K562 (cell line): Measurements from ENCODE around the gene PACRG. TPM values are rescaled to one million over a fixed set of nuclear protein-coding genes. Genes with fewer than 3 reads are reported as not detected.

Experiments used
- ATAC-seq: fragments of 200-7000 bp; cut with Tn5 transposase; 3 replicates; pipeline ENCODE4 v1.9.1; 2020; ENCODE audit warnings: moderate library complexity
- BruUV-seq: library from RNA; stranded (reverse); fragments of 400-500 nt; replicated peaks from 2 replicates; lab custom pipeline; 2021; lab: Mats Ljungman, UMichigan
- CTCF ChIA-PET: fragments of 300-600 bp; formaldehyde crosslinking; extraction: SDS; loops from one replicate; lab custom pipeline; 2021; ENCODE audit warnings: low intra/inter-chr PET ratio; lab: Yijun Ruan, JAX
- POLR2A ChIA-PET: fragments of 300-600, 350-650 bp; sonication (Branson Sonifier 250); formaldehyde crosslinking; extraction: SDS; loops from one replicate; lab custom pipeline; 2021; ENCODE audit warnings: antibody characterized with exemption, inconsistent platforms; lab: Yijun Ruan, JAX
- DNase-seq, 4 experiments: peaks; one replicate each; pipeline versions ENCODE4 v3.0.0 to v3.0.0-alpha.2; 2011 to 2018; ENCODE audit warnings: low spot score in 3 of 4, mixed read lengths in 3 of 4; ENCODE audit errors: extremely low read depth in 1 of 4
- FAIRE-seq: peaks from 2 replicates; lab custom pipeline; 2011; peaks lifted over from hg19 to GRCh38; lab: Jason Lieb, UNC
- H2AFZ ChIP-seq: 2 replicates; pipeline ENCODE4 v1.6.0; 2011; ENCODE audit warnings: low read depth, low read length, control low read depth, inconsistent platforms
- H3K27ac ChIP-seq: fragments of 200-600 bp; 3 replicates; pipeline ENCODE4 v1.8.0; 2011; ENCODE audit warnings: low read depth, mild to moderate bottlenecking, control low read depth, inconsistent platforms, low read length, moderate library complexity, mixed read lengths; ENCODE audit errors: extremely low read depth
- H3K27me3 ChIP-seq, 2 experiments: fragments of 300-600 bp in 1 of 2; 2 replicates in 1 of 2; 3 replicates in 1 of 2; pipeline versions ENCODE4 v1.6.0 to v1.8.0; 2011; ENCODE audit warnings: inconsistent platforms in 2 of 2, low read length in 2 of 2, mild to moderate bottlenecking in 1 of 2, mixed read lengths in 1 of 2, moderate library complexity in 1 of 2; ENCODE audit not compliant: control insufficient read depth in 2 of 2, insufficient read depth in 2 of 2
- H3K36me3 ChIP-seq: fragments of 300-600 bp; 3 replicates; pipeline ENCODE4 v1.8.0; 2011; ENCODE audit warnings: mild to moderate bottlenecking, low read length, inconsistent platforms; ENCODE audit not compliant: control insufficient read depth, insufficient read depth
- H3K4me1 ChIP-seq, 2 experiments: fragments of 200-600 bp in 1 of 2; replicated peaks in 1 of 2; 2 replicates in 1 of 2; 3 replicates in 1 of 2; pipeline versions ENCODE4 v1.5.1 to v1.8.0; 2011; ENCODE audit warnings: inconsistent platforms in 2 of 2, low read length in 2 of 2, mild to moderate bottlenecking in 1 of 2, mixed read lengths in 1 of 2, moderate library complexity in 1 of 2; ENCODE audit not compliant: control insufficient read depth in 2 of 2, insufficient read depth in 2 of 2
- H3K4me2 ChIP-seq: 2 replicates; pipeline ENCODE4 v1.6.1; 2011; ENCODE audit warnings: low read length, control low read depth, inconsistent platforms, mixed read lengths; ENCODE audit not compliant: insufficient read depth
- H3K4me3 ChIP-seq: fragments of 200-600 bp; sonication (generic), shearing (Covaris generic); 2 replicates; pipeline ENCODE4 v1.5.1; 2016; ENCODE audit warnings: control low read depth, inconsistent platforms
- H3K79me2 ChIP-seq: fragments of 200-600 bp; 3 replicates; pipeline ENCODE4 v1.8.0; 2011; ENCODE audit warnings: low read length, inconsistent platforms; ENCODE audit not compliant: control insufficient read depth, insufficient read depth
- H3K9ac ChIP-seq, 2 experiments: 2 replicates each; pipeline versions ENCODE4 v1.6.0 to v1.6.1; 2011; ENCODE audit warnings: low read depth in 2 of 2, low read length in 2 of 2, control low read depth in 1 of 2, inconsistent platforms in 1 of 2, mild to moderate bottlenecking in 1 of 2, mixed read lengths in 1 of 2; ENCODE audit not compliant: insufficient read depth in 1 of 2
- H3K9me1 ChIP-seq: one replicate; pipeline ENCODE4 v1.6.0; 2011; ENCODE audit warnings: inconsistent platforms, mild to moderate bottlenecking, low read length, moderate library complexity; ENCODE audit not compliant: control insufficient read depth, insufficient read depth
- H3K9me3 ChIP-seq: replicated peaks from 2 replicates; pipeline ENCODE4 v1.5.1; 2011; ENCODE audit warnings: low read depth, low read length, inconsistent platforms; ENCODE audit not compliant: control insufficient read depth, insufficient read depth
- H4K20me1 ChIP-seq: replicated peaks from 2 replicates; pipeline ENCODE4 v1.6.1; 2011; ENCODE audit warnings: low read length, inconsistent platforms, mixed read lengths; ENCODE audit not compliant: control insufficient read depth, insufficient read depth
- CBX3 ChIP-seq, 2 experiments: IDR thresholded peaks; 1 replicate in 1 of 2; 2 replicates in 1 of 2; pipeline ENCODE4 v1.6.1; 2012; ENCODE audit warnings: inconsistent platforms in 2 of 2, low read length in 2 of 2, borderline replicate concordance in 1 of 2, control low read depth in 1 of 2
- CHD4 ChIP-seq: fragments of 200-600 bp; sonication (generic); IDR thresholded peaks from 3 replicates; pipeline ENCODE4 v1.6.1; 2012; ENCODE audit warnings: low read depth, mild to moderate bottlenecking, mixed read lengths, low read length, inconsistent platforms; ENCODE audit not compliant: insufficient read depth, insufficient replicate concordance, poor library complexity, severe bottlenecking
- CTBP1 ChIP-seq: fragments of 450-650 bp; IDR thresholded peaks from 2 replicates; pipeline ENCODE4 v1.6.1; 2016; ENCODE audit warnings: borderline replicate concordance
- CTCFL ChIP-seq: IDR thresholded peaks from 2 replicates; pipeline ENCODE4 v1.6.1; 2011; ENCODE audit warnings: borderline replicate concordance, low read depth, mild to moderate bottlenecking, moderate library complexity, low read length; ENCODE audit not compliant: insufficient read depth, poor library complexity, severe bottlenecking
- ETV1 ChIP-seq: fragments of 450-650 bp; conservative IDR thresholded peaks from 2 replicates; pipeline ENCODE4 v1.6.1; 2016; ENCODE audit warnings: missing genetic modification characterization, control low read depth, low read depth, missing compliant biosample characterization
- HDGF ChIP-seq: fragments of 450-650 bp; IDR thresholded peaks from 2 replicates; pipeline ENCODE4 v1.6.1; 2016
- L3MBTL2 ChIP-seq: fragments of 450-650 bp; IDR thresholded peaks from 2 replicates; pipeline ENCODE4 v1.6.1; 2016; ENCODE audit warnings: mild to moderate bottlenecking, moderate library complexity
- NFATC3 ChIP-seq: fragments of 450-650 bp; IDR thresholded peaks from 2 replicates; pipeline ENCODE4 v1.6.1; 2017; ENCODE audit warnings: mild to moderate bottlenecking
- NONO ChIP-seq, 2 experiments: fragments of 200-400 bp in 1 of 2; fragments of 450-650 bp in 1 of 2; formaldehyde crosslinking in 1 of 2; IDR thresholded peaks; 2 replicates each; pipeline ENCODE4 v1.6.1; 2017; ENCODE audit warnings: low read depth in 2 of 2, mild to moderate bottlenecking in 2 of 2, moderate library complexity in 2 of 2, low read length in 1 of 2
- PREB ChIP-seq: sonication (generic); formaldehyde crosslinking; IDR thresholded peaks from 2 replicates; pipeline ENCODE4 v1.8.1; 2023; ENCODE audit warnings: mild to moderate bottlenecking, missing genetic modification reagents
- TOE1 ChIP-seq, 2 experiments: fragments of 450-650 bp in 1 of 2; sonication (generic) in 1 of 2; formaldehyde crosslinking in 1 of 2; IDR thresholded peaks; 2 replicates each; pipeline versions ENCODE4 v1.7.1 to v1.8.0; 2016 to 2022; ENCODE audit warnings: borderline replicate concordance in 2 of 2, mild to moderate bottlenecking in 2 of 2, antibody characterized with exemption in 1 of 2, inconsistent platforms in 1 of 2, low read depth in 1 of 2, missing genetic modification reagents in 1 of 2, moderate library complexity in 1 of 2
- XRCC4 ChIP-seq: IDR thresholded peaks from one replicate; pipeline ENCODE4 v1.6.1; 2011; ENCODE audit not compliant: insufficient read depth, insufficient read length; ENCODE audit errors: extremely low read depth
- ZBTB49 ChIP-seq: sonication (generic); formaldehyde crosslinking; IDR thresholded peaks from 2 replicates; pipeline ENCODE4 v1.8.0; 2022; ENCODE audit warnings: missing genetic modification reagents, mild to moderate bottlenecking, borderline replicate concordance
- ZBTB8A ChIP-seq: fragments of 450-650 bp; IDR thresholded peaks from 2 replicates; pipeline ENCODE4 v1.6.1; 2018; ENCODE audit warnings: mild to moderate bottlenecking, moderate library complexity; ENCODE audit not compliant: partially characterized antibody
- ZNF263 ChIP-seq: sonication (generic); formaldehyde crosslinking; IDR thresholded peaks from 2 replicates; pipeline ENCODE4 v1.8.0; 2022; ENCODE audit warnings: mild to moderate bottlenecking, missing genetic modification reagents, borderline replicate concordance
- ZNF57 ChIP-seq: fragments of 450-650 bp; formaldehyde crosslinking; IDR thresholded peaks from 2 replicates; pipeline ENCODE4 v1.4.0; 2020; ENCODE audit warnings: mild to moderate bottlenecking, moderate library complexity
- ZNF717 ChIP-seq: fragments of 250-450 bp; sonication (Bioruptor Pico); IDR thresholded peaks from 2 replicates; pipeline ENCODE4 v1.5.0; 2021
- WGBS: fragments of 100-300 bp; shearing (Covaris generic); methylation state at CpG from one replicate; pipeline ENCODE4 v1.1.6; 2016; ENCODE audit warnings: low coverage, mixed read lengths; ENCODE audit not compliant: insufficient coverage; ENCODE audit errors: missing lambda C conversion rate; 5-methylcytosine and 5-hydroxymethylcytosine counted together
- in situ Hi-C: fragments of 300-500 bp; cut with MboI; formaldehyde crosslinking; loops from 4 replicates; pipeline ENCODE4 v1.15.0; 2018; ENCODE audit warnings: inconsistent platforms, mixed read lengths
- intact Hi-C: fragments of 100-400 bp; cut with micrococcal nuclease; formaldehyde crosslinking; loops from 2 replicates; pipeline ENCODE4 v1.14.2; 2022
- polyA plus RNA-seq, 8 experiments: library from polyadenylated mRNA; depleted of rRNA in 4 of 8; stranded (reverse) in 5 of 8; unstranded in 3 of 8; fragments of >200 nt; fragmentation: Nextera tagmentation in 2 of 8; fragmentation: Illumina TruSeq in 1 of 8; extraction: Ambion mirVana in 2 of 8; extraction: Trizol in 1 of 8; gene quantifications; 2 replicates each; pipeline versions ENCODE4 v1.2.1 to v1.2.3, GENCODE V29; 2011 to 2014; ENCODE audit warnings: inconsistent platforms in 1 of 8, missing spikeins in 1 of 8
- total RNA-seq, 7 experiments: library from RNA; depleted of rRNA in 6 of 7; stranded (reverse); fragments of >200 nt in 6 of 7; fragmentation: Illumina TruSeq in 2 of 7; extraction: Trizol in 2 of 7; gene quantifications; 2 replicates each; pipeline versions ENCODE4 v1.2.1 to v1.2.3, GENCODE V29; 2011 to 2021; ENCODE audit warnings: low replicate concordance in 1 of 7

The PACRG gene
- total and polyA plus RNA-seq, 9 of the 15 experiments (the other 6 are each of a cell fraction or from before 2014, with no cell fraction given), result 0.04 TPM; not detected in 8

GRCh38 chr6:162906479-162906878 lies 178.7 kb downstream of the PACRG start:
- Histone ChIP-seq H3K9me3 (no peaks in the 10 kb centered on the region; the same call in 1 of the 2 replicates), H3K27ac (no peak overlapping the region), H3K9ac (no peak overlapping the region), H3K79me2 (no peaks in the 10 kb centered on the region), H3K27me3 (no peaks in the 10 kb centered on the region), H3K4me2 (no peak overlapping the region), H4K20me1 (no peaks in the 10 kb centered on the region), H2AFZ (no peak overlapping the region), H3K36me3 (no peaks in the 10 kb centered on the region), H3K9me1 (no peaks in the 10 kb centered on the region), H3K4me1 (no peaks in the 10 kb centered on the region), H3K4me3 (no peak overlapping the region)
- no peak for ATAC-seq
- ChIA-PET CTCF (no interaction called here), POLR2A (no interaction called here)
- no TSS peak for BruUV-seq
- in situ Hi-C loops, result no loop called here
- intact Hi-C loops, result loop anchor here (5.0 kb wide), 1 partner anchor 1051 kb away; no protein-coding TSS in a partner anchor
- FAIRE-seq, result peak; percentile 11
- 2% methylated on average over 6 of the region's 6 CpGs for WGBS
- DNase-seq, result no peak
- TF ChIP-seq ZNF717 (CRISPR knock-in tag) (no peak), ZBTB8A (no peak), L3MBTL2 (no peak), NFATC3 (no peak), PREB (no peak), ZNF57 (CRISPR knock-in tag) (no peak), CTCFL (no peak), ETV1 (tag) (no peak), ZBTB49 (no peak), CHD4 (no peak), TOE1 (IDR thresholded peaks at IDR 0.05; ENCODE audit: borderline replicate concordance) (no peak), TOE1 (CRISPR knock-in tag; IDR thresholded peaks at IDR 0.05; ENCODE audit: borderline replicate concordance, low read depth) (no peak), XRCC4 (no peak), HDGF (no peak), CBX3 (IDR thresholded peaks at IDR 0.05; ENCODE audit: borderline replicate concordance in 1 of 2, low read length in 2 of 2) (no peak), CTBP1 (no peak), NONO (IDR thresholded peaks at IDR 0.05; ENCODE audit: low read depth in 2 of 2, low read length in 1 of 2) (no peak), ZNF263 (no peak)
